Measurements from ENCODE around the gene BCL7C. TPM values are rescaled to one million over a fixed set of nuclear protein-coding genes. Genes with fewer than 3 reads are reported as not detected.

BCL7C gene
- total and polyA plus RNA-seq, 2 of the 13 experiments (the other 11 are each of a cell fraction or from before 2014, with no cell fraction given), result 17.7 to 33.8 TPM

- TF ChIP-seq ATF2 (CRISPR knock-in tag; IDR thresholded peaks at IDR 0.05) (no peak), NCOA2 (CRISPR knock-in tag; IDR thresholded peaks at IDR 0.05) (no peak), ZBTB8A (CRISPR knock-in tag; IDR thresholded peaks at IDR 0.05; ENCODE audit: borderline replicate concordance, low read depth) (no peak), ZNF616 (CRISPR knock-in tag; IDR thresholded peaks at IDR 0.05; ENCODE audit: low read depth) (no peak), STAG1 (CRISPR knock-in tag; IDR thresholded peaks at IDR 0.05) (no peak), FOXO4 (CRISPR knock-in tag; conservative IDR thresholded peaks at IDR 0.05) (no peak), ZBTB2 (CRISPR knock-in tag; IDR thresholded peaks at IDR 0.05; ENCODE audit: low read depth) (no peak), MBD4 (IDR thresholded peaks at IDR 0.05; ENCODE audit: borderline replicate concordance, low read length) (no peak)
Measured at GRCh38 chr16:30920891-30921290, 27.0 kb upstream of the BCL7C start (continued).

- intact Hi-C loops (cut with micrococcal nuclease; ENCODE audit: unreplicated experiment) (no loop called here), in situ Hi-C loops (cut with HindIII; ENCODE audit: extremely low pct_ligation_motif_present, low pct_unique_long_range_greater_than_20kb) (no loop called here)
- 91% methylated on average over 1 of the region's 1 CpG for WGBS (ENCODE audit: low lambda C conversion rate)
- ATAC-seq, result no peak
- no peak for FAIRE-seq
- Histone ChIP-seq H3K9me3 (ENCODE audit: low read length) (no peaks in the 10 kb centered on the region), H3K27ac (ENCODE audit: extremely low read length, insufficient read depth, low read length) (no peak overlapping the region), H3K4me1 (ENCODE audit: insufficient read depth, low read length) (peaks cover 18% of the 10 kb centered on the region), H3K27me3 (ENCODE audit: control insufficient read depth in 1 of 2, insufficient read depth in 2 of 2, low read length in 2 of 2) (no peaks in the 10 kb centered on the region; a peak in 1 of 5 replicates), H3K4me2 (ENCODE audit: low read depth, low read length) (no peak overlapping the region), H3K36me3 (replicated peaks in 1 of 2; ENCODE audit: control insufficient read depth in 1 of 2, insufficient read depth in 2 of 2, low read length in 2 of 2) (no peaks in the 10 kb centered on the region), H4K20me1 (ENCODE audit: insufficient read depth, low read length) (no peaks in the 10 kb centered on the region; the same call in 1 of the 2 replicates), H3K4me3 (replicated peaks in 1 of 3; ENCODE audit: insufficient read depth in 1 of 3, low read depth in 2 of 3, low read length in 3 of 3) (no peak overlapping the region), H2AFZ (ENCODE audit: low read length) (no peak overlapping the region), H3K79me2 (ENCODE audit: insufficient read depth, low read length) (no peaks in the 10 kb centered on the region), H3K9ac (ENCODE audit: insufficient read depth, low read depth, low read length) (no peak overlapping the region)
- no TSS peak for BruUV-seq (replicated peaks)
- DNase-seq (ENCODE audit: low spot score), result no peak
- ChIA-PET CTCF (ENCODE audit: low intra/inter-chr PET ratio, low total read pairs) (no interaction called here), POLR2A (interaction anchor here (0.8 kb wide), 1 partner anchor 171 kb away, joined by 3 read pairs; the partner anchor contains the start of gene PHKG2)
- TF ChIP-seq IRF9 (CRISPR knock-in tag; IDR thresholded peaks at IDR 0.05; ENCODE audit: borderline replicate concordance) (no peak), STAG1 (CRISPR knock-in tag; IDR thresholded peaks at IDR 0.05) (no peak), HOXA5 (CRISPR knock-in tag; IDR thresholded peaks at IDR 0.05) (no peak), ETV6 (CRISPR knock-in tag; conservative IDR thresholded peaks at IDR 0.05) (no peak), ZFP1 (CRISPR knock-in tag; IDR thresholded peaks at IDR 0.05) (no peak), GPN1 (CRISPR knock-in tag; IDR thresholded peaks at IDR 0.05; ENCODE audit: borderline replicate concordance) (no peak)
Measured at GRCh38 chr16:30918614-30919013, 24.7 kb upstream of the BCL7C start.

All from HepG2 (cell line).